ENCODE data around the gene ALDOC.
"Not testable (repeated sequence)": the region's sequence is repeated elsewhere in the genome, so short reads cannot be mapped to it uniquely, and the experiment has no call there.

The ALDOC gene

GRCh38 chr17:28598799-28599310 is 22.2 kb upstream of the ALDOC start, which contains the start of gene SPAG5:
SPAG5 (minus strand) TSS chr17:28599025; CDS start chr17:28598946, 79 bp downstream.
- Mint-ChIP-seq H3K4me3 (peak within 1 kb of the TSS; percentile 94), H3K9me3 (no peaks in the 10 kb centered on the region), H3K4me1 (peaks cover 26% of the 10 kb centered on the region), H3K27ac (peak within 1 kb of the TSS; percentile 98), H3K36me3 (peaks cover 59% of the 10 kb centered on the region)
- ATAC-seq: peak; percentile 93
- peak; percentile 95 for DNase-seq (ENCODE audit: low spot score in 2 of 2)

- Mint-ChIP-seq H3K9me3 (no peaks in the 10 kb centered on the region), H3K36me3 (peaks cover 64% of the 10 kb centered on the region), H3K4me3 (peak overlapping the region; percentile 94), H3K27ac (peak overlapping the region; percentile 98), H3K4me1 (peaks cover 26% of the 10 kb centered on the region)
- DNase-seq (ENCODE audit: low spot score in 2 of 2): no peak
- ATAC-seq: no peak
Observed at GRCh38 chr17:28598389-28598788, 21.7 kb upstream of the ALDOC start.

- H3K9me3 Mint-ChIP-seq: no peaks in the 10 kb centered on the region
- ATAC-seq: no peak
- H3K4me3 Mint-ChIP-seq: peak overlapping the region; percentile 94
- H3K4me1 Mint-ChIP-seq: peaks cover 26% of the 10 kb centered on the region
- H3K27ac Mint-ChIP-seq: peak overlapping the region; percentile 98
- no peak for DNase-seq (ENCODE audit: low spot score in 2 of 2)
- peaks cover 69% of the 10 kb centered on the region for H3K36me3 Mint-ChIP-seq
Observed at GRCh38 chr17:28597606-28598383, 21.1 kb upstream of the ALDOC start.

- DNase-seq (ENCODE audit: low spot score in 2 of 2): no peak
- H3K4me1 Mint-ChIP-seq: peaks cover under 1% of the 10 kb centered on the region
- H3K4me3 Mint-ChIP-seq: no peak overlapping the region
- peaks cover 97% of the 10 kb centered on the region for H3K36me3 Mint-ChIP-seq
- no peak for ATAC-seq
- H3K9me3 Mint-ChIP-seq: no peaks in the 10 kb centered on the region
- peak overlapping the region; percentile 34 for H3K27ac Mint-ChIP-seq
Observed at GRCh38 chr17:28592260-28592659, 15.6 kb upstream of the ALDOC start.

- H3K36me3 Mint-ChIP-seq: peaks cover 62% of the 10 kb centered on the region
- H3K4me3 Mint-ChIP-seq: no peak overlapping the region
- H3K27ac Mint-ChIP-seq: no peak overlapping the region
- DNase-seq (ENCODE audit: low spot score in 2 of 2): no peak
- no peak for ATAC-seq
- H3K4me1 Mint-ChIP-seq: peaks cover 1% of the 10 kb centered on the region
- H3K9me3 Mint-ChIP-seq: no peaks in the 10 kb centered on the region
Observed at GRCh38 chr17:28585851-28586250, 9.2 kb upstream of the ALDOC start.

GRCh38 chr17:28584434-28584833 is 7.7 kb upstream of the ALDOC start:
- Mint-ChIP-seq H3K36me3 (peaks cover 59% of the 10 kb centered on the region), H3K4me1 (peaks cover 16% of the 10 kb centered on the region), H3K27ac (no peak overlapping the region), H3K9me3 (no peaks in the 10 kb centered on the region), H3K4me3 (no peak overlapping the region)
- no peak for DNase-seq (ENCODE audit: low spot score in 2 of 2)
- no peak for ATAC-seq

- no peak overlapping the region for H3K27ac Mint-ChIP-seq
- peaks cover 27% of the 10 kb centered on the region for H3K4me1 Mint-ChIP-seq
- no peaks in the 10 kb centered on the region for H3K9me3 Mint-ChIP-seq
- H3K4me3 Mint-ChIP-seq: no peak overlapping the region
- peaks cover 55% of the 10 kb centered on the region for H3K36me3 Mint-ChIP-seq
- DNase-seq (ENCODE audit: low spot score in 2 of 2) (no peak), ATAC-seq (no peak)
Observed at GRCh38 chr17:28582513-28582912, 5.8 kb upstream of the ALDOC start.

- DNase-seq (ENCODE audit: low spot score in 2 of 2): no peak
Observed at GRCh38 chr17:28580959-28581358, 4.3 kb upstream of the ALDOC start.

GRCh38 chr17:28579526-28579925 is 2.8 kb upstream of the ALDOC start:
- Mint-ChIP-seq H3K4me1 (peaks cover 50% of the 10 kb centered on the region), H3K4me3 (peak overlapping the region; percentile 38), H3K27ac (peak overlapping the region; percentile 49), H3K9me3 (no peaks in the 10 kb centered on the region), H3K36me3 (peaks cover 56% of the 10 kb centered on the region)
- peak; percentile 84 for ATAC-seq
- peak; percentile 35 to 78 for DNase-seq (ENCODE audit: low spot score in 2 of 2)

More at GRCh38 chr17:28580959-28581358, 4.3 kb upstream of the ALDOC start:
- Mint-ChIP-seq H3K36me3 (peaks cover 55% of the 10 kb centered on the region), H3K9me3 (no peaks in the 10 kb centered on the region), H3K4me1 (peaks cover 40% of the 10 kb centered on the region), H3K27ac (no peak overlapping the region), H3K4me3 (no peak overlapping the region)
- no peak for ATAC-seq

GRCh38 chr17:28578246-28579195 is 1.8 kb upstream of the ALDOC start:
- Mint-ChIP-seq H3K36me3 (peaks cover 66% of the 10 kb centered on the region), H3K4me3 (peak overlapping the region; percentile 38), H3K9me3 (no peaks in the 10 kb centered on the region), H3K27ac (peak overlapping the region; percentile 49), H3K4me1 (peaks cover 56% of the 10 kb centered on the region)
- DNase-seq (ENCODE audit: low spot score in 2 of 2): no peak
- no peak for ATAC-seq

GRCh38 chr17:28577466-28577824 is 750 bp upstream of the ALDOC start:
- no peaks in the 10 kb centered on the region for H3K9me3 Mint-ChIP-seq
- no peak for ATAC-seq
- H3K4me3 Mint-ChIP-seq: peak overlapping the region; percentile 89
- H3K4me1 Mint-ChIP-seq: peaks cover 64% of the 10 kb centered on the region
- H3K27ac Mint-ChIP-seq: no peak overlapping the region
- no peak for DNase-seq (ENCODE audit: low spot score in 2 of 2)
- peaks cover 73% of the 10 kb centered on the region for H3K36me3 Mint-ChIP-seq

- H3K9me3 Mint-ChIP-seq; ATAC-seq; DNase-seq (ENCODE audit: low spot score in 2 of 2): not testable (repeated sequence)
- Mint-ChIP-seq H3K4me1 (peaks cover 71% of the 10 kb centered on the region), H3K4me3 (peak overlapping the region; percentile 89), H3K27ac (peak overlapping the region; percentile 77), H3K36me3 (peaks cover 74% of the 10 kb centered on the region)
Observed at GRCh38 chr17:28576016-28576415, 679 bp downstream of the ALDOC start.

- ATAC-seq: no peak
- Mint-ChIP-seq H3K36me3 (peaks cover 78% of the 10 kb centered on the region), H3K4me1 (peaks cover 69% of the 10 kb centered on the region), H3K27ac (no peak overlapping the region), H3K4me3 (peak overlapping the region; percentile 89), H3K9me3 (no peaks in the 10 kb centered on the region)
- DNase-seq (ENCODE audit: low spot score in 2 of 2): no peak
Observed at GRCh38 chr17:28575126-28575795, 1.4 kb downstream of the ALDOC start.

GRCh38 chr17:28574526-28574925 is 2.2 kb downstream of the ALDOC start:
- H3K27ac Mint-ChIP-seq: no peak overlapping the region
- H3K4me1 Mint-ChIP-seq: peaks cover 69% of the 10 kb centered on the region
- ATAC-seq: no peak
- no peak for DNase-seq (ENCODE audit: low spot score in 2 of 2)
- H3K36me3 Mint-ChIP-seq: peaks cover 77% of the 10 kb centered on the region
- no peaks in the 10 kb centered on the region for H3K9me3 Mint-ChIP-seq
- no peak overlapping the region for H3K4me3 Mint-ChIP-seq

GRCh38 chr17:28573966-28574480 is 2.7 kb downstream of the ALDOC start:
- no peaks in the 10 kb centered on the region for H3K9me3 Mint-ChIP-seq
- no peak for DNase-seq (ENCODE audit: low spot score in 2 of 2)
- no peak overlapping the region for H3K27ac Mint-ChIP-seq
- no peak overlapping the region for H3K4me3 Mint-ChIP-seq
- H3K36me3 Mint-ChIP-seq: peaks cover 77% of the 10 kb centered on the region
- no peak for ATAC-seq
- H3K4me1 Mint-ChIP-seq: peaks cover 66% of the 10 kb centered on the region
